Smooth muscle cell (in vitro differentiated cells): ENCODE data around the gene PUS7. TPM values are rescaled to one million over a fixed set of nuclear protein-coding genes. Genes with fewer than 3 reads are reported as not detected.

ENCODE experiments used
- DNase-seq: peaks from one replicate; lab custom pipeline; 2025; ENCODE audit not compliant: unreplicated experiment; lab: John Stamatoyannopoulos, UW
- H2AFZ ChIP-seq: fragments of 200-600 bp; sonication (generic); 2 replicates; pipeline ENCODE4 v1.6.0; 2016; ENCODE audit warnings: antibody characterized with exemption, low read depth, mild to moderate bottlenecking
- H3F3A ChIP-seq: fragments of 200-600 bp; sonication (generic); 2 replicates; pipeline ENCODE4 v1.6.0; 2017; ENCODE audit warnings: antibody characterized with exemption, low read depth
- H3K27ac ChIP-seq: fragments of 200-600 bp; sonication (generic); 2 replicates; pipeline ENCODE4 v1.5.1; 2016; ENCODE audit warnings: low read depth, mild to moderate bottlenecking
- H3K27me3 ChIP-seq: fragments of 200-600 bp; sonication (generic); 2 replicates; pipeline ENCODE4 v1.6.1; 2016; ENCODE audit warnings: low read depth, mild to moderate bottlenecking
- H3K36me3 ChIP-seq: fragments of 200-600 bp; sonication (generic); 2 replicates; pipeline ENCODE4 v1.5.1; 2016; ENCODE audit warnings: low read depth
- H3K4me1 ChIP-seq: fragments of 200-600 bp; sonication (generic); 2 replicates; pipeline ENCODE4 v1.5.1; 2016; ENCODE audit warnings: low read depth
- H3K4me2 ChIP-seq: fragments of 200-600 bp; sonication (generic); 2 replicates; pipeline ENCODE4 v1.6.0; 2016; ENCODE audit warnings: mild to moderate bottlenecking
- H3K4me3 ChIP-seq: fragments of 200-600 bp; sonication (generic); 2 replicates; pipeline ENCODE4 v1.5.1; 2016; ENCODE audit warnings: mild to moderate bottlenecking
- H3K79me2 ChIP-seq: fragments of 200-600 bp; sonication (generic); 2 replicates; pipeline ENCODE4 v1.6.0; 2016; ENCODE audit warnings: low read depth, mild to moderate bottlenecking
- H3K9ac ChIP-seq: fragments of 200-600 bp; sonication (generic); 2 replicates; pipeline ENCODE4 v1.6.0; 2016; ENCODE audit warnings: low read depth
- H3K9me3 ChIP-seq: fragments of 200-600 bp; sonication (generic); replicated peaks from 2 replicates; pipeline ENCODE4 v1.5.1; 2016; ENCODE audit warnings: low read depth
- H4K20me1 ChIP-seq: fragments of 200-600 bp; sonication (generic); 2 replicates; pipeline ENCODE4 v1.6.0; 2016; ENCODE audit warnings: low read depth
- CTCF ChIP-seq: fragments of 200-600 bp; sonication (generic); IDR thresholded peaks from 2 replicates; pipeline ENCODE4 v1.5.1; 2017; ENCODE audit warnings: borderline replicate concordance, mild to moderate bottlenecking, antibody characterized with exemption; ENCODE audit not compliant: insufficient read depth, poor library complexity, severe bottlenecking
- whole genome bisulfite sequencing: methylation state at CpG from one replicate; pipeline ENCODE4 v1.1.7; 2016; ENCODE audit warnings: low lambda C conversion rate; 5-methylcytosine and 5-hydroxymethylcytosine counted together
- polyA plus RNA-seq: library from polyadenylated mRNA; unstranded; fragments of >200 nt; fragmentation: Nextera tagmentation; extraction: Ambion mirVana; gene quantifications from 2 replicates; pipeline ENCODE4 v1.2.1, GENCODE V29; 2016
- total RNA-seq: library from RNA; depleted of rRNA; stranded (reverse); fragments of >200 nt; gene quantifications from 2 replicates; pipeline ENCODE4 v1.2.3, GENCODE V29; 2014

Gene PUS7
- total RNA-seq, result 8.0 and 11.7 TPM in 2 replicates
- 6.9 and 9.2 TPM in 2 replicates for polyA plus RNA-seq

GRCh38 chr7:105521717-105522463 is at the start of gene PUS7:
Gene PUS7, minus strand, starts transcription at chr7:105522271. Its CDS starts 13,759 bp downstream, at chr7:105508512.
- H2AFZ ChIP-seq, result peak within 1 kb of the TSS; percentile 96
- H3K4me2 ChIP-seq, result peak within 1 kb of the TSS; percentile 93
- no peaks in the 10 kb centered on the region for H3K36me3 ChIP-seq
- H3K79me2 ChIP-seq, result peaks cover 30% of the 10 kb centered on the region
- H3K27ac ChIP-seq, result peak within 1 kb of the TSS; percentile 62
- H3K4me3 ChIP-seq, result peak within 1 kb of the TSS; percentile 79
- peaks cover 15% of the 10 kb centered on the region for H4K20me1 ChIP-seq
- no peaks in the 10 kb centered on the region for H3F3A ChIP-seq
- H3K4me1 ChIP-seq, result peaks cover 7% of the 10 kb centered on the region
- no peaks in the 10 kb centered on the region for H3K9me3 ChIP-seq
- peak; percentile 86 for DNase-seq
- no peaks in the 10 kb centered on the region for H3K27me3 ChIP-seq
- TF ChIP-seq CTCF, result no peak
- WGBS, result 1% methylated on average over 37 of the region's 96 CpGs
- H3K9ac ChIP-seq, result peak within 1 kb of the TSS; percentile 35

GRCh38 chr7:105567821-105568220 is 45.8 kb upstream of the PUS7 start:
- Histone ChIP-seq H3K79me2 (no peaks in the 10 kb centered on the region), H3K4me1 (no peaks in the 10 kb centered on the region), H3K27me3 (no peaks in the 10 kb centered on the region), H4K20me1 (peaks cover 7% of the 10 kb centered on the region), H3F3A (peaks cover 6% of the 10 kb centered on the region), H3K4me3 (no peak overlapping the region), H2AFZ (no peak overlapping the region), H3K9me3 (no peaks in the 10 kb centered on the region), H3K9ac (no peak overlapping the region), H3K27ac (no peak overlapping the region), H3K36me3 (peaks cover 28% of the 10 kb centered on the region), H3K4me2 (no peak overlapping the region)
- no peak for TF ChIP-seq CTCF
- no peak for DNase-seq
- WGBS, result 96% methylated on average over 3 of the region's 3 CpGs

GRCh38 chr7:105567024-105567423 is 45.0 kb upstream of the PUS7 start:
- peaks cover 36% of the 10 kb centered on the region for H3K36me3 ChIP-seq
- WGBS, result 98% methylated on average over 2 of the region's 2 CpGs

More at GRCh38 chr7:105567024-105567423, 45.0 kb upstream of the PUS7 start:
- Histone ChIP-seq H3K4me3 (no peak overlapping the region), H3K79me2 (no peaks in the 10 kb centered on the region), H3K9me3 (no peaks in the 10 kb centered on the region), H3K9ac (no peak overlapping the region), H4K20me1 (peaks cover 15% of the 10 kb centered on the region), H3K4me2 (no peak overlapping the region), H3K4me1 (no peaks in the 10 kb centered on the region), H3F3A (peaks cover 3% of the 10 kb centered on the region), H3K27me3 (no peaks in the 10 kb centered on the region), H3K27ac (no peak overlapping the region), H2AFZ (no peak overlapping the region)
- no peak for DNase-seq
- no peak for TF ChIP-seq CTCF
